OCI-LY1 (cell line): Measurements from ENCODE around the gene KBTBD8.

Experiments
- H2AFZ ChIP-seq: fragments of 200-600 bp; sonication (generic), shearing (Covaris generic); 2 replicates; pipeline ENCODE4 v1.6.0; 2014; ENCODE audit warnings: antibody characterized with exemption, mild to moderate bottlenecking, low read length
- H3F3A ChIP-seq: fragments of 200-600 bp; sonication (generic), shearing (Covaris generic); 2 replicates; pipeline ENCODE4 v1.6.0; 2014; ENCODE audit warnings: mild to moderate bottlenecking, antibody characterized with exemption, low read length, moderate library complexity; ENCODE audit not compliant: insufficient read depth
- H3K27ac ChIP-seq: fragments of 200-600 bp; sonication (generic); 2 replicates; pipeline ENCODE4 v1.5.1; 2014; ENCODE audit warnings: low read length, mixed run types, mild to moderate bottlenecking, low read depth; ENCODE audit not compliant: poor library complexity, severe bottlenecking
- H3K27me3 ChIP-seq: fragments of 200-600 bp; sonication (generic); 2 replicates; pipeline ENCODE4 v1.6.0; 2014; ENCODE audit warnings: antibody characterized with exemption, mild to moderate bottlenecking, low read length, moderate library complexity; ENCODE audit not compliant: insufficient read depth
- H3K36me3 ChIP-seq: fragments of 200-600 bp; sonication (generic); 2 replicates; pipeline ENCODE4 v1.6.1; 2014; ENCODE audit warnings: mild to moderate bottlenecking, antibody characterized with exemption, low read length, moderate library complexity, mixed read lengths; ENCODE audit not compliant: insufficient read depth
- H3K4me1 ChIP-seq: fragments of 200-600 bp; sonication (generic); 2 replicates; pipeline ENCODE4 v1.5.1; 2014; ENCODE audit warnings: mild to moderate bottlenecking, low read length, moderate library complexity; ENCODE audit not compliant: insufficient read depth, severe bottlenecking
- H3K4me2 ChIP-seq: fragments of 200-600 bp; sonication (generic), shearing (Covaris generic); 2 replicates; pipeline ENCODE4 v1.6.1; 2014; ENCODE audit warnings: low read length
- H3K4me3 ChIP-seq: fragments of 200-600 bp; sonication (generic); 2 replicates; pipeline ENCODE4 v1.5.1; 2014; ENCODE audit warnings: low read length, low read depth, mild to moderate bottlenecking, mixed read lengths; ENCODE audit not compliant: poor library complexity, severe bottlenecking
- H3K79me2 ChIP-seq: fragments of 200-600 bp; shearing (Covaris generic); 2 replicates; pipeline ENCODE4 v1.6.1; 2016; ENCODE audit warnings: mixed run types, low read length, mixed read lengths; ENCODE audit not compliant: insufficient read depth
- H3K9ac ChIP-seq: fragments of 200-600 bp; sonication (generic), shearing (Covaris generic); 2 replicates; pipeline ENCODE4 v1.6.1; 2014; ENCODE audit warnings: mild to moderate bottlenecking, low read length, mixed read lengths
- H3K9me2 ChIP-seq: fragments of 200-600 bp; sonication (generic), shearing (Covaris generic); 2 replicates; pipeline ENCODE4 v1.6.1; 2014; ENCODE audit warnings: low read depth, mild to moderate bottlenecking, low read length, mixed read lengths
- H3K9me3 ChIP-seq: fragments of 200-600 bp; shearing (Covaris generic); 2 replicates; pipeline ENCODE4 v1.6.1; 2014; ENCODE audit warnings: low read length, mixed read lengths
- H4K20me1 ChIP-seq: fragments of 200-600 bp; sonication (generic), shearing (Covaris generic); 2 replicates; pipeline ENCODE4 v1.6.0; 2016; ENCODE audit warnings: mild to moderate bottlenecking, low read length; ENCODE audit not compliant: insufficient read depth
- EZH2 ChIP-seq: fragments of 200-600 bp; sonication (generic), shearing (Covaris generic); IDR thresholded peaks from 2 replicates; pipeline ENCODE4 v1.8.0; 2017; ENCODE audit warnings: borderline replicate concordance, mixed run types, mild to moderate bottlenecking, antibody characterized with exemption, low read length, moderate library complexity, mixed read lengths
- TF ChIP-seq, protein P1 (sequence below): fragments of 200-600 bp; sonication (generic), shearing (Covaris generic); IDR thresholded peaks from 2 replicates; pipeline ENCODE4 v1.5.1; 2017; ENCODE audit warnings: mild to moderate bottlenecking, antibody characterized with exemption, low read length, moderate library complexity, mixed read lengths

KBTBD8 gene

DNA sequence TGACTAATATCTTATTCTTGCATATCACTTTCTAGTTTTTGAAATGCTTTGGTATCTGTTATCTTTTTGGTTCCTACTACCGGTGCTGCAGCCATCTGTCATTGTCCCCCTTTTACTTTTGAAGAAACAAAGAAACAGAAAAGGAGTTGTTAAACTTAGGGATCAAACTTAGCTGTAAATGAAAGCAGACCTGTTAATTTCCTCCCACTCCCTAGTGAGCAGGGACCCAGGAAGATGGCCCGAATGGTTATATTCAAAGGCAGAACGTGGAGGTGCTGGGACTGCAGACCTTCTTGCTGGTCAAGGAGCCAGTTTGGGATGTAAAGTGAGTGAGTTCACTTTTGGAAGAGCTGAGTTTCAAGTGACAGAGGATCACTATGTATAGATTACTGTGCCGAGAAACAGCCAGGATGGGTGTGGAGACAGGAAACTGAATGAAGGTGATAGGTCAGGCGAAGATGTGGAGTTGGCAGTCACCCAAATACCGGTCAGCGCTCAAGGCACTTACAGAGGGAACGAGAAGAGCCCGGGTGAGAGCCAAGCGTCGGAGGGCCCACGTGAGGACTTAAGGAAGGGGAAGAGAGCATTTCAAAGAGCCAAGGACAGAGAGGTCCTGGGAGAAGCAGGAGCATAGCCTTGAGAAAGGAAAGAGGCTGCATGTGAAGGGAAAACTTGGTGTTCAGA lies 20.1 kb downstream of the KBTBD8 start:
- 0 out of 2 replicates have a peak, but pooled peaks cover 4% of the 10 kb centered on the region for H3K27me3 ChIP-seq
- no peaks in the 10 kb centered on the region for H3F3A ChIP-seq
- no peak overlapping the region for H3K9ac ChIP-seq
- no peak for TF ChIP-seq EZH2
- TF ChIP-seq, protein P1, sequence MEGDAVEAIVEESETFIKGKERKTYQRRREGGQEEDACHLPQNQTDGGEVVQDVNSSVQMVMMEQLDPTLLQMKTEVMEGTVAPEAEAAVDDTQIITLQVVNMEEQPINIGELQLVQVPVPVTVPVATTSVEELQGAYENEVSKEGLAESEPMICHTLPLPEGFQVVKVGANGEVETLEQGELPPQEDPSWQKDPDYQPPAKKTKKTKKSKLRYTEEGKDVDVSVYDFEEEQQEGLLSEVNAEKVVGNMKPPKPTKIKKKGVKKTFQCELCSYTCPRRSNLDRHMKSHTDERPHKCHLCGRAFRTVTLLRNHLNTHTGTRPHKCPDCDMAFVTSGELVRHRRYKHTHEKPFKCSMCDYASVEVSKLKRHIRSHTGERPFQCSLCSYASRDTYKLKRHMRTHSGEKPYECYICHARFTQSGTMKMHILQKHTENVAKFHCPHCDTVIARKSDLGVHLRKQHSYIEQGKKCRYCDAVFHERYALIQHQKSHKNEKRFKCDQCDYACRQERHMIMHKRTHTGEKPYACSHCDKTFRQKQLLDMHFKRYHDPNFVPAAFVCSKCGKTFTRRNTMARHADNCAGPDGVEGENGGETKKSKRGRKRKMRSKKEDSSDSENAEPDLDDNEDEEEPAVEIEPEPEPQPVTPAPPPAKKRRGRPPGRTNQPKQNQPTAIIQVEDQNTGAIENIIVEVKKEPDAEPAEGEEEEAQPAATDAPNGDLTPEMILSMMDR: no peak
- no peaks in the 10 kb centered on the region for H3K9me3 ChIP-seq
- H3K4me1 ChIP-seq: peaks cover 33% of the 10 kb centered on the region
- H3K4me3 ChIP-seq: no peak overlapping the region
- no peaks in the 10 kb centered on the region for H4K20me1 ChIP-seq
- no peaks in the 10 kb centered on the region for H3K79me2 ChIP-seq
- H2AFZ ChIP-seq: no peak overlapping the region
- peak overlapping the region; percentile 35 for H3K4me2 ChIP-seq
- H3K36me3 ChIP-seq: no peaks in the 10 kb centered on the region
- no peak overlapping the region for H3K27ac ChIP-seq
- H3K9me2 ChIP-seq: no peaks in the 10 kb centered on the region

DNA sequence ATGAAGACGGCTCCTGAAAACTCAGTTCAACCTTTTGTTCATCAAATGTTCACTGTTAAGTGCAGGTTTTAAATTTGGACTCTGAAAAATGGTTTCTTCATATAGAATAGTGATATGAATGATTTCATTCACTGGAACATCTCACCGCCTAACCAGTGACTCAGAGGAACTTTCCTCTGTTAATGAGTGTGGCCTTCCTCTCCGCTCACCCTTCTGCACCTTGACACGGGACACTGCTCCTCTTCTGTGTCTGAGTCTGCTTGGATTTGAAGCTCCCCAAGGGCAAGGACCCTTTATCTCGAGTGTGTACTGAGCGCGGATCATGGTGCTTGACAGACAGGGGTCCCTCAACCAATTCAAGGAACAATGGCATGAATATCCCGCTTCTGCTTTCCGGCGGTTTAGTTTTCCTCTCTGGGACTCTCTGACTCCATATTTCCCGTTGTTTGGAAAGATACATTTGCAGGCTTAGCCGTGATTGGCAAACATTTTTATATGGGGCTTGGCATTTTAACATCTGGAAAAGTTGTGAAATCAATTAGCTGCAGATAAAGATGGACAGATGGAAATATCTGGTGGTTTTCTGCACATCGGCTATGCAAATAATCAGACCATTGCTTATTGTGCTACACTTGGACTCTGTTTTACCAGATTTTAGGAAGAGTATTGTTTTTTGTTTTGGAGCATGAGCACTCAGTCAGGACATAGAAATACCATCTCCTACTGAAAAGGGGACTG lies 20.9 kb downstream of the KBTBD8 start:
- TF ChIP-seq, protein P1: no peak
- no peak for TF ChIP-seq EZH2
- H3K36me3 ChIP-seq: no peaks in the 10 kb centered on the region
- no peaks in the 10 kb centered on the region for H3F3A ChIP-seq
- no peaks in the 10 kb centered on the region for H3K9me2 ChIP-seq
- H3K79me2 ChIP-seq: no peaks in the 10 kb centered on the region
- H4K20me1 ChIP-seq: no peaks in the 10 kb centered on the region
- peaks cover 33% of the 10 kb centered on the region for H3K4me1 ChIP-seq
- 0 out of 2 replicates have a peak, but pooled peaks cover 4% of the 10 kb centered on the region for H3K27me3 ChIP-seq
- H3K27ac ChIP-seq: no peak overlapping the region
- H3K9me3 ChIP-seq: no peaks in the 10 kb centered on the region
- H2AFZ ChIP-seq: no peak overlapping the region
- H3K4me2 ChIP-seq: peak overlapping the region; percentile 35; the same call in 1 of the 2 replicates
- no peak overlapping the region for H3K9ac ChIP-seq
- H3K4me3 ChIP-seq: no peak overlapping the region

DNA sequence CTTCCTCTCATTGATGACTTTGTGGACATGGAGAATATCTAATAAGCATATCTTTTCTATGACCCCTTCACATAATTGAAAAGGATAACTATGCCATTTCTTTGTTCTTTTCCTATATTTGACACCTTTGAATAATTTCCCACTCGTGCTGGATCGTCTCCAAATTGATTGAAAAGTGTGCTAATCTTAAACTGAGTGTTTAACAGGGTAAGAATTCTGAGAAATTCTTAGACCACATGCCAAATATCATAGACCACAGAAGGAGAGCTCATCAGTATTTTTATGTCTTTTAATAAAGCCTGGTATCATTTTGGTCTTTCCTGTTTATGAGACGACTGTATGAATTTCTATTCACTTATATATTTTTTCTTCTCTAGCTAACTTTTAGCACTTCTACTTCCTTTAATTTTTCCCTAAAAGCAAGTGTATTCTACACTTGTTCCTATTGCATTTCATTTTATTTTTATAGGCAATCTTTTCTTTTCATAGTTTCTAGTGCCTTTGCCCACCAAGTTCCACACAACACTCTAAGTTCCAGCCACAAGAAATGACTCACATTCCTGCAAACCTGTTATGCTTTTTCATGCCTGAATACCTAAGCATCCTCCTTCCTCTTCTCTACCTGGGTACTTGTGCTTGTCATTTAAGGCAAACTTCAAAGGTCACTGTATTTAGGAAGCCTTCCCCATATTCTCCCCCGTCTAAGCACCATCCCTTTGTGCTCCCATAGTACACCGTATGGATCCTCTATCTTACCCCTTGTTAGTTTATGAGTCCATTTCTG lies 30.1 kb downstream of the KBTBD8 start:
- Histone ChIP-seq H4K20me1 (no peaks in the 10 kb centered on the region), H3K36me3 (no peaks in the 10 kb centered on the region), H3K4me3 (no peak overlapping the region), H3K4me1 (no peaks in the 10 kb centered on the region), H3K27me3 (no peaks in the 10 kb centered on the region), H3K27ac (no peak overlapping the region), H3K79me2 (no peaks in the 10 kb centered on the region), H2AFZ (no peak overlapping the region), H3K4me2 (no peak overlapping the region), H3K9me2 (no peaks in the 10 kb centered on the region), H3K9me3 (no peaks in the 10 kb centered on the region), H3F3A (no peaks in the 10 kb centered on the region), H3K9ac (no peak overlapping the region)
- TF ChIP-seq, protein P1: no peak
- no peak for TF ChIP-seq EZH2
